Measurements from ENCODE around the gene CDKAL1. TPM values are rescaled to one million over a fixed set of nuclear protein-coding genes. Genes with fewer than 3 reads are reported as not detected.

The CDKAL1 gene
- total and polyA plus RNA-seq, 4 donors, result 2.0 to 12.9 (median 6.7) TPM

DNA sequence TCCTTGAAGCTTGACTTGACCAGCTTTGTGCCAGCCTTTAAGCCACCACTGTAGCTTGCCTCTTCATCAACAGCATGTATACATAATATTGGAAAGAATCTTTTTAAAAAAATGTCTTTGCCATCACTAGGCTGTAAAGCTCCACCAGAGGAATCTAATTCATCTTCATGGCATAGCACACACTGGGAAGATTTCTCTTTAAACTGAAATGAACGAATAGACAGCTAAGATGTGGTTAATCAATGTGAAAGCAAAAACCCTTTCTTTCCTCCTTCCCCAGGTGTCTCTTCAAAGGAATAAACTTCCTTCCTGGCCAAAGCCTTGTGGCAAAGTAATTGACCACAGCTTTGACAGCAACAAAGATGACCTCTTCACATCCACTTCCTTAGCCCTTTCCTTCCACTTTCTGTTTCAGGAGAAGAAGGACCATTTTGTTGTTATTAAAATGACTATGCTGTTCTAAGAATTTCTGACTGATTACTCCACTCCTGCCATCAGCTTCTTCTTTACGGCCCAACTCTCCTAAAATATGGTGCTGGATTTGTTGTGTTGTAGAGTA lies 630.6 kb downstream of the CDKAL1 start:
- Histone ChIP-seq H3K4me1 (ENCODE audit: control insufficient read depth in 4 of 4, insufficient read depth in 4 of 4, low read length in 3 of 4) (no peaks in the 10 kb centered on the region), H3K27me3 (ENCODE audit: control insufficient read depth in 4 of 4, insufficient read depth in 4 of 4, low read length in 3 of 4) (no peaks in the 10 kb centered on the region), H3K9ac (ENCODE audit: low read depth in 1 of 2, low read length in 2 of 2) (no peak overlapping the region), H3K9me3 (ENCODE audit: control insufficient read depth in 4 of 4, low read length in 3 of 4) (no peaks in the 10 kb centered on the region), H3K4me3 (ENCODE audit: low read depth in 1 of 3, low read length in 3 of 3) (no peak overlapping the region), H3K27ac (ENCODE audit: low read depth in 1 of 2, low read length in 2 of 2) (no peak overlapping the region), H3K36me3 (ENCODE audit: control insufficient read depth in 4 of 4, insufficient read depth in 3 of 4, low read depth in 1 of 4, low read length in 3 of 4) (no peaks in the 10 kb centered on the region)
- peak; percentile 45 for TF ChIP-seq NR2F2 (IDR thresholded peaks at IDR 0.05)
- TF ChIP-seq, protein P1, sequence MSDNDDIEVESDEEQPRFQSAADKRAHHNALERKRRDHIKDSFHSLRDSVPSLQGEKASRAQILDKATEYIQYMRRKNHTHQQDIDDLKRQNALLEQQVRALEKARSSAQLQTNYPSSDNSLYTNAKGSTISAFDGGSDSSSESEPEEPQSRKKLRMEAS (IDR thresholded peaks at IDR 0.05), result no peak
- 67% methylated on average over 2 of the region's 2 CpGs for WGBS
- DNase-seq (ENCODE audit: low spot score), result no peak

DNA sequence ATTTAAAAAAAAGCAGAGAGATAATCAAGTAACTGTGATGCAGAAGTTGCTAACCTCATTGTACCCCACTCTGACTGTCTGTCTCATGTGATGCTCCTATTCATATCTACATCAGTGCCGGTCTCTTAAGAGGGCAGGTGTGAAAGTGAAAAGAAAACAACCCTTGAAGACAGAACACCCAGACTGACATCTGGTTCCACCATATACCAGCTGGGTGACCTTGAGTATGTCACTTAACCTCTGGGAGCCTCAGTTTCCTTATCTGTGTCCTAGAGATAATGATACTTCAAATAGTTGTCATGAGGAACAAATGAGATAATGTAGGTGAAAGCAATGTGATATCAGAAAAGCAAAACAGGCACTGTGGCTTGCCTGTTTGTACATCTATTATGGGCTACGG lies 632.5 kb downstream of the CDKAL1 start:
- Histone ChIP-seq H3K36me3 (ENCODE audit: control insufficient read depth in 4 of 4, insufficient read depth in 3 of 4, low read depth in 1 of 4, low read length in 3 of 4) (no peaks in the 10 kb centered on the region), H3K27ac (ENCODE audit: low read depth in 1 of 2, low read length in 2 of 2) (no peak overlapping the region), H3K9me3 (ENCODE audit: control insufficient read depth in 4 of 4, low read length in 3 of 4) (no peaks in the 10 kb centered on the region), H3K4me3 (ENCODE audit: low read depth in 1 of 3, low read length in 3 of 3) (no peak overlapping the region), H3K4me1 (ENCODE audit: control insufficient read depth in 4 of 4, insufficient read depth in 4 of 4, low read length in 3 of 4) (no peaks in the 10 kb centered on the region), H3K9ac (ENCODE audit: low read depth in 1 of 2, low read length in 2 of 2) (no peak overlapping the region), H3K27me3 (ENCODE audit: control insufficient read depth in 4 of 4, insufficient read depth in 4 of 4, low read length in 3 of 4) (no peaks in the 10 kb centered on the region)
- TF ChIP-seq FOXA1 (IDR thresholded peaks at IDR 0.05) (no peak), HNF4G (IDR thresholded peaks at IDR 0.05) (no peak), RAD21 (IDR thresholded peaks at IDR 0.05) (no peak), GABPA (IDR thresholded peaks at IDR 0.05 in 1 of 2, conservative IDR thresholded peaks at IDR 0.05 in 1 of 2) (no peak), SP1 (IDR thresholded peaks at IDR 0.05) (no peak), YY1 (IDR thresholded peaks at IDR 0.05) (no peak), JUND (IDR thresholded peaks at IDR 0.05) (no peak), EGR1 (IDR thresholded peaks at IDR 0.05; ENCODE audit: low read depth in 2 of 2) (no peak), RXRA (IDR thresholded peaks at IDR 0.05) (no peak), FOXA2 (IDR thresholded peaks at IDR 0.05) (no peak)
- TF ChIP-seq, protein P2, sequence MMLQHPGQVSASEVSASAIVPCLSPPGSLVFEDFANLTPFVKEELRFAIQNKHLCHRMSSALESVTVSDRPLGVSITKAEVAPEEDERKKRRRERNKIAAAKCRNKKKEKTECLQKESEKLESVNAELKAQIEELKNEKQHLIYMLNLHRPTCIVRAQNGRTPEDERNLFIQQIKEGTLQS (IDR thresholded peaks at IDR 0.05), result no peak
- TF ChIP-seq, protein P3, sequence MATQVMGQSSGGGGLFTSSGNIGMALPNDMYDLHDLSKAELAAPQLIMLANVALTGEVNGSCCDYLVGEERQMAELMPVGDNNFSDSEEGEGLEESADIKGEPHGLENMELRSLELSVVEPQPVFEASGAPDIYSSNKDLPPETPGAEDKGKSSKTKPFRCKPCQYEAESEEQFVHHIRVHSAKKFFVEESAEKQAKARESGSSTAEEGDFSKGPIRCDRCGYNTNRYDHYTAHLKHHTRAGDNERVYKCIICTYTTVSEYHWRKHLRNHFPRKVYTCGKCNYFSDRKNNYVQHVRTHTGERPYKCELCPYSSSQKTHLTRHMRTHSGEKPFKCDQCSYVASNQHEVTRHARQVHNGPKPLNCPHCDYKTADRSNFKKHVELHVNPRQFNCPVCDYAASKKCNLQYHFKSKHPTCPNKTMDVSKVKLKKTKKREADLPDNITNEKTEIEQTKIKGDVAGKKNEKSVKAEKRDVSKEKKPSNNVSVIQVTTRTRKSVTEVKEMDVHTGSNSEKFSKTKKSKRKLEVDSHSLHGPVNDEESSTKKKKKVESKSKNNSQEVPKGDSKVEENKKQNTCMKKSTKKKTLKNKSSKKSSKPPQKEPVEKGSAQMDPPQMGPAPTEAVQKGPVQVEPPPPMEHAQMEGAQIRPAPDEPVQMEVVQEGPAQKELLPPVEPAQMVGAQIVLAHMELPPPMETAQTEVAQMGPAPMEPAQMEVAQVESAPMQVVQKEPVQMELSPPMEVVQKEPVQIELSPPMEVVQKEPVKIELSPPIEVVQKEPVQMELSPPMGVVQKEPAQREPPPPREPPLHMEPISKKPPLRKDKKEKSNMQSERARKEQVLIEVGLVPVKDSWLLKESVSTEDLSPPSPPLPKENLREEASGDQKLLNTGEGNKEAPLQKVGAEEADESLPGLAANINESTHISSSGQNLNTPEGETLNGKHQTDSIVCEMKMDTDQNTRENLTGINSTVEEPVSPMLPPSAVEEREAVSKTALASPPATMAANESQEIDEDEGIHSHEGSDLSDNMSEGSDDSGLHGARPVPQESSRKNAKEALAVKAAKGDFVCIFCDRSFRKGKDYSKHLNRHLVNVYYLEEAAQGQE (IDR thresholded peaks at IDR 0.05), result no peak
- TF ChIP-seq, protein P4, sequence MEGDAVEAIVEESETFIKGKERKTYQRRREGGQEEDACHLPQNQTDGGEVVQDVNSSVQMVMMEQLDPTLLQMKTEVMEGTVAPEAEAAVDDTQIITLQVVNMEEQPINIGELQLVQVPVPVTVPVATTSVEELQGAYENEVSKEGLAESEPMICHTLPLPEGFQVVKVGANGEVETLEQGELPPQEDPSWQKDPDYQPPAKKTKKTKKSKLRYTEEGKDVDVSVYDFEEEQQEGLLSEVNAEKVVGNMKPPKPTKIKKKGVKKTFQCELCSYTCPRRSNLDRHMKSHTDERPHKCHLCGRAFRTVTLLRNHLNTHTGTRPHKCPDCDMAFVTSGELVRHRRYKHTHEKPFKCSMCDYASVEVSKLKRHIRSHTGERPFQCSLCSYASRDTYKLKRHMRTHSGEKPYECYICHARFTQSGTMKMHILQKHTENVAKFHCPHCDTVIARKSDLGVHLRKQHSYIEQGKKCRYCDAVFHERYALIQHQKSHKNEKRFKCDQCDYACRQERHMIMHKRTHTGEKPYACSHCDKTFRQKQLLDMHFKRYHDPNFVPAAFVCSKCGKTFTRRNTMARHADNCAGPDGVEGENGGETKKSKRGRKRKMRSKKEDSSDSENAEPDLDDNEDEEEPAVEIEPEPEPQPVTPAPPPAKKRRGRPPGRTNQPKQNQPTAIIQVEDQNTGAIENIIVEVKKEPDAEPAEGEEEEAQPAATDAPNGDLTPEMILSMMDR (IDR thresholded peaks at IDR 0.05; ENCODE audit: low read depth, low read length, missing input control), result no peak
- TF ChIP-seq, protein P5, sequence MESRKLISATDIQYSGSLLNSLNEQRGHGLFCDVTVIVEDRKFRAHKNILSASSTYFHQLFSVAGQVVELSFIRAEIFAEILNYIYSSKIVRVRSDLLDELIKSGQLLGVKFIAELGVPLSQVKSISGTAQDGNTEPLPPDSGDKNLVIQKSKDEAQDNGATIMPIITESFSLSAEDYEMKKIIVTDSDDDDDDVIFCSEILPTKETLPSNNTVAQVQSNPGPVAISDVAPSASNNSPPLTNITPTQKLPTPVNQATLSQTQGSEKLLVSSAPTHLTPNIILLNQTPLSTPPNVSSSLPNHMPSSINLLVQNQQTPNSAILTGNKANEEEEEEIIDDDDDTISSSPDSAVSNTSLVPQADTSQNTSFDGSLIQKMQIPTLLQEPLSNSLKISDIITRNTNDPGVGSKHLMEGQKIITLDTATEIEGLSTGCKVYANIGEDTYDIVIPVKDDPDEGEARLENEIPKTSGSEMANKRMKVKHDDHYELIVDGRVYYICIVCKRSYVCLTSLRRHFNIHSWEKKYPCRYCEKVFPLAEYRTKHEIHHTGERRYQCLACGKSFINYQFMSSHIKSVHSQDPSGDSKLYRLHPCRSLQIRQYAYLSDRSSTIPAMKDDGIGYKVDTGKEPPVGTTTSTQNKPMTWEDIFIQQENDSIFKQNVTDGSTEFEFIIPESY (IDR thresholded peaks at IDR 0.05), result no peak
- TF ChIP-seq, protein P1 (IDR thresholded peaks at IDR 0.05), result no peak
- no peak for DNase-seq (ENCODE audit: low spot score)
- WGBS, result 91% methylated on average over 2 of the region's 2 CpGs

Data from liver (tissue), 9 donors.